GM12892 (cell line): Measurements from ENCODE around the gene AGPAT2.
"Not testable (repeated sequence)": the region's sequence is repeated elsewhere in the genome, so short reads cannot be mapped to it uniquely, and the experiment has no call there.

ENCODE experiments used
- DNase-seq: peaks from one replicate; pipeline ENCODE4 v3.0.0; 2011; ENCODE audit not compliant: insufficient read length
- FAIRE-seq: peaks from 2 replicates; lab custom pipeline; 2011; peaks lifted over from hg19 to GRCh38; lab: Jason Lieb, UNC
- POLR2A ChIP-seq: IDR thresholded peaks from 2 replicates; pipeline ENCODE4 v1.6.1; 2011; ENCODE audit warnings: low read depth, low read length, control low read depth
- POLR2AphosphoS5 ChIP-seq: IDR thresholded peaks from 2 replicates; pipeline ENCODE4 v1.6.1; 2011; ENCODE audit warnings: low read depth, low read length, control low read depth
- TAF1 ChIP-seq: IDR thresholded peaks from 2 replicates; pipeline ENCODE4 v1.6.1; 2011; ENCODE audit warnings: low read depth, mild to moderate bottlenecking, control low read depth, low read length, borderline replicate concordance

The AGPAT2 gene

DNA sequence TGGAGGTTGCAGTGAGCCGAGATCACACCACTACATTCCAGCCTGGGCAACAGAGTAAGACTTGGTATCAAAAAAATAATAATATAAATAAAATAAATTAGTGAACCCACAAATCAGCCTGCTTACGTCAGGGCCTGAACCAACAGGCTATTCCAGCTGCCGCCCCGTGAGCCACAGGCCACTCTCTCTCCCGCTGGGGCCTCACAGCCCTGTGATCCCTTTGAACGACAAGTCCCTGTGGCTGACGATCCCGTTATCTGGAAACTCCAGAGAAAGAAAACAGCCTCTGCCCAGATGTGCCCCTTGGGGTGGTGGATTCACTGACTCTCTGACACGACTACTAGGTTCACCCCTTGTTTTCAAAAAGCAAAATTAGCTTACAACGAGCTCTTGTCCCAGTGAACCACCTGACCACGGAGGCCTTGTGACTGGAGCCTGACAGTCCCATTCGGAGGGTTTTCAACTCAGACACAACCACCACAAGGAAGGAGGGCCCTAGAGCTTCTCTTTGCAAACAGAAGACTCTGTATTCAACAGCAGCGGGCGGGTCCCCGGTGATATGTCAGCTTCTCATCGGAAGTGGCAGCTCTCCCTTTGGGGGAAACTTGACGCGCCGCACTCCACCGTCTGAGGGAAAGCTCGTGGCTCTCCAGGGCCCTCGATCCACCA lies 20.7 kb upstream of the AGPAT2 start:
- DNase-seq (no peak), FAIRE-seq (no peak)
- no peak for TF ChIP-seq TAF1
- TF ChIP-seq POLR2AphosphoS5, result no peak
- TF ChIP-seq POLR2A, result no peak

DNA sequence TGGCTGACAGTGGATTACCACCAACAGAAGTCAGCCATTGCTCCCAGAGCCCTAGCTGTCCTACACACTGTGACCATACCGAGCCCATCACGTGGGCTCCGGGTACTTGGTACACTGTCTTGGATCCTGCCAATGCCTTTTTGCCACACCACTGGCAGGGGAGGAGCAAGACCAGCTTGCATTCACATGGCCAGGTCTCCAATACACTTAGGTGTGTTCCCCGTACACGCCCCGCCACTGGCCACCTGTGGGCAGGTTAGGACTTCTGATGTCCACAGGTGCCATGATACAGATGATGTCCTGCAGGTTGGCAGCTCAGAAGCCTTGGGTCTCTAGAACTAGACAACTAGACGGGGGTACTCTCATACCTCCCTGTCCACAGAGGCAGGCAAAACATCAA lies 19.8 kb upstream of the AGPAT2 start:
- no peak for TF ChIP-seq POLR2A
- TF ChIP-seq TAF1, result no peak
- TF ChIP-seq POLR2AphosphoS5, result no peak
- DNase-seq (no peak), FAIRE-seq (no peak)

DNA sequence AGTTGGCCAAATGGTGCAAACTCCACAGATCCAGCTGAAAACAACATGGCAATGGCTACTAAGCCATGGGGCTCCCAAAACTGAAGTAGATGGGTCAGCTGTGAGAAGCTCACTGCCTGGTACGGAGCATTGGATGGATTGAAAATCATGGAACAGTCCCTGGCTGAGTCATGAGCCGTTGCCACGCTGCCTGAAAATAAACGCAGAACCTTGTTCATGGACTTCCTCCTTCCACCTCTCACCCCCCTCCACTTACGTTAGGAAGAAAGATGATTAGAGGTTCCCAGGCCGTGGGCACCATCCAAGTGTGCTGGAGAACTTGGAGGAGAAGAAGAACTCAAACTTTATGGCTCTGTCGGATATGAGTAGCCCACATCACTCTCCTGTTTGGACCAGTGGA lies 18.3 kb upstream of the AGPAT2 start:
- TF ChIP-seq POLR2AphosphoS5, result no peak
- no peak for TF ChIP-seq TAF1
- TF ChIP-seq POLR2A, result no peak
- no peak for DNase-seq
- no peak for FAIRE-seq

DNA sequence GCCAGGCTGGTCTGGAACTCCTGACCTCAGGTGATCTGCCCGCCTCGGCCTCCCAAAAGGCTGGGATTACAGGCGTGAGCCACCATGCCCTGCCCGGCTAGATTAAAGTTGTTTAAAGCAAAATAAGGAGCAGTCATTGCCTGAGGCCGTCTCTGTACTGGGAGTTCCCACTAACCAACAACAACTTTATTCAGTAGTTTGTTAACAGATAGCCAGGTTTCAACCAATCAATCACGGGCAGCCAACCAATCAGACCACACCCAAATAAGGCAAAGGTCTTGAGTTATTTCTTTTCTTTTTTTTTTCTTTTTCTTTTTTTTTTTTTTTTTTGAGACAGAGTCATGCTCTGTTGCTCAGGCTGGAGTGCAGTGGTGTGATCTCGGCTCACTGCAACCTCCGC lies 17.5 kb upstream of the AGPAT2 start:
- not testable (repeated sequence) for FAIRE-seq

DNA sequence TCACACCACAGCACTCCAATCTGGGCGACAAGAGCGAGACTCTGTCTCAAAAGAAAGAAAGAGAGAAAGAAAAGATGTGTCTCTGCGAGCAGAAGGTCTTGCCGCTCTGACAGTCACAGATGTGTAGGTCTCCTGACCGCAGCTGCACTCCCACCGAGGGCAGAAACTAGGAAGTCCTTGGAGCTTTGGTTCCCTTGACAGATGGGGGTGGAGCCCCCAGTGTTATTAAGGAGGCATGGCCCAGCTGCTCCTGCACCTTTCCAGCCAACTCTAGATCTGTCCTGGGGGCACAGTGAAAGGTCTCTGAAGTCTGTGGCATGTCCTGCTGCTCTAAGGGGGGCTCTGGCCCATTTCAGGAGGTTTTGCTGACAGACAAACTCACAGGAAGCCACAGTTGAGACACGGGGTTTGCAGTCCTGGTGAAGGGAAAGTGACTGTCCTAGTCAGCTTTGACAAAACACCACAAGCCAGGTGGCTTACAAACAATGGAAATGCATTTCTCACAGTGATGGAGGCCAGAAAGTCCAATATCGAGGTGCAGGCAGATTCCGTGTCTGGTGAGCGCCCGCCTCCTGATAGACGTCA lies 16.1 kb upstream of the AGPAT2 start:
- no peak for FAIRE-seq
- TF ChIP-seq TAF1 (no peak), POLR2AphosphoS5 (no peak), POLR2A (no peak)
- DNase-seq, result no peak

More for the DNA sequence above, 17.5 kb upstream of the AGPAT2 start:
- not testable (repeated sequence) for DNase-seq

DNA sequence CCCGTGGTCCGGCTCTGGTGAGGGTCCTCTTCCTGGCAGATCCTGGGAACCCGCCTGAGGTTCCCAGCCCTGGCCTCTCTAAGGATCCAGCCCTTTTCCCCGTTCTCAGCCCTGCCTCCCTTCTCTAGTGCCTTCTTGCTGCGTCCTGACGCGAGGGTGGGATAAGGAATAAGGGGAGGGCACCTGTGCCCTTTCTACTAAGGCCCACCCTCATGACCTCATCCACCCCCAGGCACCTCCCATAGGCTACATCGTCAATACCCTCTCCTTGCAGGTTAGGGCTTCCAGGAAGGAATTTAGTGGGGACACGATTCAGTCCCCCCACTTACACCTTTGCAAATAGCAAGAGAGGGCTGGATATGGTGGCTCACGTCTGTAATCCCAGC lies 14.4 kb upstream of the AGPAT2 start:
- no peak for TF ChIP-seq POLR2AphosphoS5
- TF ChIP-seq POLR2A, result no peak
- TF ChIP-seq TAF1, result no peak
- DNase-seq (no peak), FAIRE-seq (no peak)

DNA sequence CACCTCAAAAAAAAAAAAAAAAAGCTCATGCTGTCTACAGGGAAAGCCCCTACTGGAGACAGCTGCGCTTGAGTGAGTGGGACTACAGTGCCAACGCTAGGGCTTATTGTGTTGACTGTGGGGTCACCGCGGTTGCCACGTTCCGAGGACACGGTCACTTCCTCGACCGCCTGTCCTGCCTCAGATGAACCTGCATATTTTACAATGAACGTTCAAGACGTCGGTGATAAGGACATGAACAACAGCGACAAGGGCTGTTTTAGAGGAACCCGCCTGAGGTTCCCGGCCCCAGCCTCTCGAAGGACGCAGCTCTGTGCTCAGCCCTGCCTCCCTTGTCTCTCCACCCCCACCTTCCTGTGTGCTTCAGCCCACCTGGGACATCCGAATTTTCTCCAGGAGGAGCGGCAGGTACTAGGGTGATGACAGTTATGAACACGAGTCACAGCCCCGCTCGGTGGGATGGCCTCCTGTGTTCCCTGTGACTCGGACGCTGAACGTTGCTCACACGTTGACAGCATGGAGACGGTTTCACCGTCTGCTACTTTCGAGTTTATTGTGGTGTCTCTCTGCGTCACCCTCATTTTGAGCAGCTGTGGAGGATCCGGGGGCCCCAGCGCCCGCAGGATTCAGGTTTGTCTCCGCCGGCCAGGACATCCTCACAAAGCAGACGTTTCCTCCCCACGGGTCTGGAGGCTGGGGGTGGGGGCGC lies 13.9 kb upstream of the AGPAT2 start:
- TF ChIP-seq POLR2A (0 out of 2 replicates have a peak, but pooled peaks have one; percentile 24), TAF1 (no peak)
- DNase-seq, result peak; percentile 65

DNA sequence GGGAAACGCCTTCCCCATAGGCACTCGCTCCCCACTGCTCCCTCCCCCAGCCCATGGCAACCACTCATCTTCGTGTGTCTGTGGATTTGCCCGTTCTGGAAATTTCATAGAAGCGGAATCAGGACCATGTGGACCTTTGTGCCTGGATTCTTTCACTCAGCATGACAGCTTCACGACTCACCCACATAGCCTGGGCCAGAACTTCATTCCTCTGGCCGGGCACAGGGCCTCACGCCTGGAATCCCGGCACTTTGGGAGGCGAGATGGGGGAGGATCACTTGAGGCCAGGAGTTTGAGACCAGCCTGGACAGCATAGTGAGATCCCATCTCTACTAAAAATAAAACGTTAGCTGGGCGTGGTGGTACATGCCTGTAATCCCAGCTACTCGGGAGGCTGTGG lies 13.0 kb upstream of the AGPAT2 start:
- DNase-seq (no peak), FAIRE-seq (no peak)
- TF ChIP-seq POLR2AphosphoS5 (no peak), TAF1 (no peak), POLR2A (no peak)

More for the DNA sequence above, 13.9 kb upstream of the AGPAT2 start:
- peak; percentile 9 for FAIRE-seq

DNA sequence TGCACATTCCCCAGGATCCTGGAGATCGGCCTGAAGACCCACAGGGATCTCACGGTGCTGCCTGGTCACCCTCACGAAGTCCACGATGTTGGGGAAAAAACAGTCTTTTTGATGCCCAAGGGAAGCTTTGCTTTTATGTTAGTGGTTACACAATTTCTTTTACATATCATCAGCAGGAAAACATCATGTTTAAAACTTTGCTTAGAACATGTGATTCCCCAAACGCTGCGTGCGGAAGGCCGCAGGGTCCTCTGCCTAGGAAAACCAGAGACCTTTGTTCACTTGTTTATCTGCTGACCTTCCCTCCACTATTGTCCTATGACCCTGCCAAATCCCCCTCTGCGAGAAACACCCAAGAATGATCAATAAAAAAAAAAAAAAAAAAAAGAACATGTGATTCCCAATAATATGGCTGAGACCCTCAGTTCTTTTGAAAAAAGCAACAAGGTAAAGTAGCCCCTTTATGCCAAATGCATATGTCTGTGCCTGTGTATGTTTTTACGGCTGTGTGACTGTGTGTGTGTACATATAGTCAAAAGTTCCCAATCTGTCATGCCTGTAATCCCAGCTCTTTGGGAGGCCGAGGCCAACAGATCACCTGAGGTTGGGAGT lies 11.5 kb upstream of the AGPAT2 start:
- TF ChIP-seq TAF1, result no peak
- TF ChIP-seq POLR2AphosphoS5, result no peak
- no peak for TF ChIP-seq POLR2A
- FAIRE-seq, result no peak
- DNase-seq, result no peak

DNA sequence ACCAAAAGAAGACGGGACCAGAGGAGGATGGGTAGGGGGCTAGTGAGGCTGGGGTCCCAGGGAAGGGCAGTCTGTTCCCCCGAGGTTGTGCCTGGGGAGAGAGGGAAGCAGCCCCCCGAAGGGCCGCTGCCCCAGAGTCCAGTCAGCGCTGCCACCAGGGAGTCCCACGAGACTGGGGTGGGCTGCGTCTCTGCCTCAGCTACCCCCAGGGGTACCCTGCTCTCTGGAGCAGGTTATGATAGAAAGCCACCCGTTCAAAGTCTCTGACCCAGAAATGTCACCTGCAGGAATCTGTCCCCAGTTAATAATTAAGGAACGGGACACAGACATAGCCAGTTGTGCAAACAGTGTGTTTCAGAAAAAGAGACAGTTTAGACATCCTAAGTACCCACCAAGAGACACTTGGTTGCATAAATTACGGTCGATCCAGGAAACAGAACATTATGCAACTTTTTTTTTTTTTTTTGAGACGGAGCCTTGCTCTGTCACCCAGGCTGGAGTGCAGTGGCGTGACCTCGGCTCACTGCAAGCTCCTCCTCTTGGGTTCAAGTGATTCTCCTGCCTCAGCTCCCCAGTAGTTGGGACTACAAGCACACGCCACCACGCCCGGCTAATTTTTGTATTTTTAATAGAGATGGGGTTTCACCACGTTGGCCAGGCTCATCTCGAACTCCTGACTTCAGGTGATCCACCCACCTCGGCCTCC lies 10.7 kb upstream of the AGPAT2 start:
- no peak for DNase-seq

DNA sequence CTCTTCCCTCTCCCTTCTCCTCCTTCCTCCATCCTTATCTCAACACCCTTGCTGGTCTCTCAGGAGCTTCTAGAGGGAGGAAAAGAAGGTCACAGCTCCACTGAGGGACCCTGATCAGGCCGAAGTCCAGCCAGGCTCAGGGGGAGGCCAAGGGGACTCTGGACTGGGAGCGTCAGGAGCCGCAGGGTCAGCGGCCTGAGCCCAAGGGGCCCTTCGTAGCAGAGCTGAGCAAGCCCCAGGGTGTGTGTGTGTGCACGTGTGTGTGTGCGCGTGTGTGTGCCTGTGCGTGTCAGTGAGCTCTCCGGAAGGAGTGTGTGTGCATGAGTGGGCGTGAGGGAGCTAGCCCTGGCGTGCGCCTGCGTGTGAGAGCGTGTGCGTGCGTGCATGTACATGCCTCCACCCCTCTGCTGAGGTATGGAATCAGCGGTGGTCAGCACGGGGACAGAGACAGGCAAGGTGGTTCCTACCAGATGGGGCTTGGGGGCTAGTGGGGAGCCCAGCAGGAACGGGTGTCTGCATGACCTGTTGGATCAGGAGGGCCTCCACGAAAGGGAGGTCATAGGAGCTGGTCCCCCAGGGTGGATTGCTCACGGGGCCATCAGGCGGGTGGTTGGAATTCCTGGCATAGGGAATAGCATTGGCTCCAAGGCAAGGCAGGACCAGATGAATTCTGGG lies 10.0 kb upstream of the AGPAT2 start:
- FAIRE-seq (no peak), DNase-seq (no peak)
- TF ChIP-seq POLR2AphosphoS5, result no peak
- no peak for TF ChIP-seq TAF1
- no peak for TF ChIP-seq POLR2A

More for the DNA sequence above, 10.7 kb upstream of the AGPAT2 start:
- no peak for FAIRE-seq
- TF ChIP-seq POLR2A (no peak), TAF1 (no peak), POLR2AphosphoS5 (no peak)

DNA sequence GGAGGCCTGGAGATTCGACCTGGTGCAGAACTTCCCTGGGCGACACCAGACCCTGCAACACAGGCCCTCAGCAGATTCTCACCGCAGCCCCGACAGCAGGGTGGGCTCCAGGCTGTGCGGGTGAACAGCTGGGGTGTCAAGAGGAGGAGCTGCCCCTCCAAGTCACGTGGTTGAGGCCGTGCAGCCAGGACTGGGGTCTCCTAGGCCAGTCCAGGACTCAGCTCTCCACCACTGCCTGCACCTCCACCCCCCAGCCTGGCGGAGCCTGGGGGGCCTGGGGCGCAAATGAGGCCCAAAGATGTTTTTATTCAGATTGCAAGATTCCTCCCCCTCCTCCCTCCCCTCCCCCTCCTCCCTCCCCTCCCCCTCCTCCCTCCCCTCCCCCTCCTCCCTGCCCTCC lies 9.2 kb upstream of the AGPAT2 start:
- FAIRE-seq (no peak), DNase-seq (no peak)
- no peak for TF ChIP-seq POLR2A
- no peak for TF ChIP-seq POLR2AphosphoS5
- no peak for TF ChIP-seq TAF1
